Measurements from ENCODE around the gene ITGB8.

The ITGB8 gene

GRCh38 chr7:20310301-20310700 lies 20.4 kb upstream of the ITGB8 start:
- no peak for DNase-seq

GRCh38 chr7:20310963-20311742 lies 19.5 kb upstream of the ITGB8 start:
- DNase-seq = peak in 1 of 2 experiments; percentile 70

- no peak for DNase-seq
These were observed 19.0 kb upstream of the ITGB8 start for GRCh38 chr7:20311743-20312042.

- no peak for DNase-seq
These were observed 18.1 kb upstream of the ITGB8 start for GRCh38 chr7:20312562-20312961.

GRCh38 chr7:20313626-20314025 lies 17.1 kb upstream of the ITGB8 start:
- DNase-seq = no peak

GRCh38 chr7:20314198-20314597 lies 16.5 kb upstream of the ITGB8 start:
- DNase-seq = peak in 1 of 2 experiments; percentile 15

GRCh38 chr7:20316706-20317105 lies 14.0 kb upstream of the ITGB8 start:
- DNase-seq = no peak

GRCh38 chr7:20317413-20317812 lies 13.3 kb upstream of the ITGB8 start:
- no peak for DNase-seq

GRCh38 chr7:20318933-20319332 lies 11.8 kb upstream of the ITGB8 start:
- no peak for DNase-seq

- no peak for DNase-seq
These were observed 10.4 kb upstream of the ITGB8 start for GRCh38 chr7:20320322-20320721.

- DNase-seq = no peak
These were observed 9.9 kb upstream of the ITGB8 start for GRCh38 chr7:20320786-20321185.

GRCh38 chr7:20323595-20323994 lies 7.1 kb upstream of the ITGB8 start:
- no peak for DNase-seq

GRCh38 chr7:20326342-20326741 lies 4.4 kb upstream of the ITGB8 start:
- no peak for DNase-seq

- DNase-seq = peak in 1 of 2 experiments; percentile 27
These were observed 3.6 kb upstream of the ITGB8 start for GRCh38 chr7:20327055-20327454.

- no peak for DNase-seq
These were observed 2.7 kb upstream of the ITGB8 start for GRCh38 chr7:20328027-20328426.

- no peak for DNase-seq
These were observed 2.0 kb upstream of the ITGB8 start for GRCh38 chr7:20328692-20329091.

- peak; percentile 68 to 69 for DNase-seq
These were observed 1.1 kb upstream of the ITGB8 start for GRCh38 chr7:20329389-20330238.

- peak; percentile 71 to 74 for DNase-seq
These were observed 519 bp downstream of the ITGB8 start for GRCh38 chr7:20330928-20331909.

- no peak for DNase-seq
These were observed 1.5 kb downstream of the ITGB8 start for GRCh38 chr7:20331910-20332813.

- DNase-seq = no peak
These were observed 7.6 kb downstream of the ITGB8 start for GRCh38 chr7:20338285-20338684.

GRCh38 chr7:20340839-20341238 lies 10.1 kb downstream of the ITGB8 start:
- DNase-seq = no peak

GRCh38 chr7:20343205-20343604 lies 12.5 kb downstream of the ITGB8 start:
- DNase-seq = no peak

Measured in NCI-H446 (cell line).